Stimulated activated CD4-positive, alpha-beta T cell treated with anti-CD3 and anti-CD28 coated beads, Interleukin-15, amount 100 ng/mL, for 1 hour (primary cell): ENCODE data around the gene WASHC2C.
"Not testable (repeated sequence)": the region's sequence is repeated elsewhere in the genome, so short reads cannot be mapped to it uniquely, and the experiment has no call there.

Source experiments
- DNase-seq, 2 donors: peaks; one replicate each; pipeline ENCODE4 v3.0.0-alpha.2; 2020; ENCODE audit warnings: low read depth in 1 of 2, low spot score in 1 of 2

The WASHC2C gene

DNA sequence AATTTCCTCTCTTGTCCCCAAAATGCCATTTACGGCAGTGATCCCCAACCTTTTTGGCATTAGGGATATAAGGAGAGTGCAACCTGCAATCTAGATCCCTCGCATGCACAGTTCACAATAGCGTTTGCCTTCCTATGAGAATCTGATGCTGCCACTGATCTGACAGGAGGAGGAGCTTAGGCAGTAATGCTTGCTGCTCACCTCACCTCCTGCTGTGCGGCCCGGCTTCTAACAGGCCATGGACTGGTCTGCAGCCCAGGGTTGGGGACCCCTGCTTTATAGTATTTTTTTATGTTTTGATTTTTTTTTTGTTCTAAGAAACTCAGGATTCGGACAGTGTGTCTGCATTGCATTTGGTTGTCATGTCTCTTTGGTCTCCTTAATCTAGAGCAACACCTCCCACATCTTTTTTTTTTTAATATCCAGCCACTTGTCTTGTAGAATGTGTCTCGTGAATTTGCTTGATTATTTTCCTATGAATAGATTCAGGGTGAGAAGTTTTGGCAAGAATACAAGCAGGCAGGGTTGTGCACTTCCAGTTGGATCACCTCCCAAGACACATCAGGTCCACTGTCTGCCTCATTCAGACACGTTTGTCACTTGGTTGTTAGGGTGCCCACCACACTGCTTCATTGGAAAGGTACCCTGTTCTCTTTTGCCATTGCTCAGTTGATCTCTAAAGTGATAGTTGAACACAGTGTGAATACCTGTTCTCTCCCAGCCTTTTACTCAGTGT is 30.8 kb downstream of the WASHC2C start:
- not testable (repeated sequence) for DNase-seq

DNA sequence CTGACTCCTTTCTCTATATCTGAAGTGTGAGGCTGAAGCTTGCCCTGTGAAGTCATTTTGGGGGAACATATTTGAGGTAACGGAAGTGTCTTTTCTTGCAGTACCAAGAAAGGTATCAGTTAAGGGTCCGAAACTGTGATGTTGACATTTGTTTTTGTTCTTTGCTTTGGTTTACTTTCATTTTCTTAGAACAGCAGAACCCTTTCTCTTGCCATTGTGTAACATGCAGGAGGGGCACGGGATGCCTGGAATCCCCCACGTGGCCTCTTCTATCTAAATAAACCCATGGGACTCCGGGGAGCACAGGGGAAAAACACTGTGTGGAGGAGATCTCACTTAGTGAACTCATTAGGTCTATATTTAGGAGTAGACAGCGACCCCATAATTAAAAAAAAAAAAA is 34.6 kb downstream of the WASHC2C start:
- DNase-seq: not testable (repeated sequence)

DNA sequence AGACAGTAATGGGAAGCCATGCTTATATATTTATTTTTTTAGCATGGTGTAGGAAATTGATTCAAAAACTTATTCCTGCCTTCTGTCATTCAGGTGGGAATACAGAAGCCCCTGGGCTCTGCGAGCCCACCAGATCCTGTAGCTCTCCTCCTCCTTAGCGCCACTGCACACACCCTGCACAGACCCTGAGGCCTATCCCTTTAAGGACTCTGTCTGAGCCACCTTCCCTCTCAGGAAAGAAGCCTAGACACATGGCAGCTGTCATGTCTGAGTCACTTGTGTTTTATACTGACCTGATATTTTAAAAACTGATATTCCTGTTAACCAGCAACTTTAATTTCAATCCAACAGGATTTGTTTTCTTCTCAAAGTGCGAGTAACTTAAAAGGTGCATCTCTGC is 36.0 kb downstream of the WASHC2C start:
- DNase-seq: not testable (repeated sequence)

DNA sequence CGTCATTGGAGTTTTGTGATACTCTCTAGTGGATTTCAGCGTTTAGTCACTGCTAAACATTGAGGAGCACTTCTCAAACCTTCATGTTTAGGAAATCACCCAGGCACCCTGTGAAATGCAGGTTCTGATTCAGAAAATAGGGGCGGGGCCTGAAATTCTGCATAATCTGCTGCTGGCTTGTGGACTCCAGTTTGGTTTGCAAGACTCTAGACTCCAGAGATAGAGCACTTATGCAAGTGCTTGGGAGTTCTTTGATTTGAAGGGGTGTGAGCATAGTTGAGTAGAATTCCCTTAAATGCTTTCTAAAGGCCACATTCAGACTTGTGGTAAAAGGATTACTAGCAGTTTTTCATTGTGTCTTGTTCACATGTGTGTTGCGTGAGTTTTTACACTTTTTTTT is 41.3 kb downstream of the WASHC2C start:
- DNase-seq: not testable (repeated sequence)

DNA sequence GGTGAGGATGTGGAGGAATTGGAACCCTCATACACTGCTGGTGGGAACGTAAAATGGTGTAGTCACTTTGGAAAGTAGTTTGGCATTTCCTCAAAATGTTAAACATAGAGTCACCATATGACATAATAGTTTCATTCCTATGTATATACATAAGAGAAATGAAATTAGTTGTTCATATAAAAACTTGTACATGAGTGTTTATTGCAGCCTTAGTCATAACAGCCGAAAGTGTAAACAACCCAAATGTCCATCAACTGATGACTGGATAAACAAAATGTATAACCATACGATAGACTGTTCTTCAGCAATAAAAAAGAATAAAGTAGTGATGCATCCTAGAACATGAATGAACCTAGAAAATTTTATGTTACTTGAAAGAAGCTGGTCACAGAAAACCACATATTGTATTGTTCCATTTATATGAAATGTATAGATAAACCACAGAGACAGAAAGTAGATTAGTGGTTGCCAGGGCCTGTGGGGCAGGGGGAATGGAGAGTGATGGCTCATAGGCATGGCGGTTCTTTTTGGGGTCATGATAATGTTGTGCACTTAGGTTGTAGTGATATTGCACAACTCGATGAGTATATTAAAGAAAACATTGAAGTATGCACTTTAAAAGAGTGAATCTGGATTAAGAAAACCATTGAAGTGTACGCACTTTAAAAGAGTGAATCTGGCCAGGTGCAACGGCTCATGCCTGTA is 44.8 kb downstream of the WASHC2C start:
- not testable (repeated sequence) for DNase-seq

DNA sequence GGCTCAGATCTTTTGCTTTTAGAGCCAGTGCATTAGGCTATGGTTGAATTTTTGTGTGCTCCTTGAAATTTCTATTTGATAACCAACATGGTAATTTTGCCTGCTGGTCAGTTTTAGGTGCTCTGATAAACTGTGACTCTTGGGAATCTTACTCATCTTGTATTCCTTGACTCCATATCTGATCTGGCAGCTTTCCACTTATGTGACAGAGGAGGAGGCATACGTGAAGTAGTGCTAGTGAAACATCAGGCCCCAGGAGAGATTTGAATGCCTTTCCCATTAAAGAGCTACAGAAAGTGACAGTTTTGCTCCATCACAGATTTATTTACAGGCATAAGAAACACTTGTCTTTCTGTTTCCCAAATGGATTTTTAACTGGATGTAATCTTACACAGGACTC is 59.2 kb downstream of the WASHC2C start:
- not testable (repeated sequence) for DNase-seq

DNA sequence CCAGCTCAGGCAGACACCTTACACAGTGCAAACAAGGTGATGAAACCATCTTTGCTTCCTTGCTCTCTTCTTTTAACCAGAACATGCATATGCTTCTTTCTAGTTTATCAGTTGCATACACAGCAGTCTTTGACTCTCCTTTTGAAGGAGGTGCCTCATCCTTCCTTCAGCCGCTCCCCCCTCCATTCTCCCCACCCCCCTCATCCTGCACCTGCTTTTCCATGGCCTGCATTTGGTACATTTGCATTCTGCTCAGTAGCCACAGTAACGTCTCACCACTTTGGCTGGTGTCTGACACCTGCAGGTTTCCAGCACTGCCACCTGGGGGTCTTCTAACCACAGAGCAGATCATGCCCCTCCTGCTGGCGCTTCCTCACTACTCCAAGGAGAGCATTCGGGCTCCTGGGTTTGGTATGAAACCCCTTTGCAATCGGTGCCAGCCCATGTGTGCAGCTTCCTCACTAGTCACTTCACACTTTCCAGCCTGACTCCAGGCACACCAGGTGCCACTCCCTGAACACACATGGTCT is 60.2 kb downstream of the WASHC2C start:
- not testable (repeated sequence) for DNase-seq

DNA sequence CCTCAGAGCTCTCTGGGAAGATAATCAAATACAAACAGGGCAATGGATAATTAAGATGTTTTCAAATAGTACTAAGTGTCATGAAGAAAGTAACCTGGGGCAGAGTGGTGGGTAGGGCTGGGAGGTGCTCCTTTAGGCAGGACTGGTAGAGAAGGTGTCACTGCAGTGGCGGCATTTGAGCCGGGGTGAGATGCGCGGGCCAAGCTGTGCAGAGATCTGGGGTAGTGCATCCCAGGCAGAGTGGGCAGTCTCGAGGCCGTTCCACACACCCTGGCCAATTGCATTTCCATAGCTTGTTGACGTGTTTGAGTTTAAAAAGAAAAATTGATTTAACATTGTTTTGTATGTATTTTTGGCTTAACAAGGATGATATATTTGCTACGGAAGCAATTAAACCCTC is 62.9 kb downstream of the WASHC2C start:
- not testable (repeated sequence) for DNase-seq

DNA sequence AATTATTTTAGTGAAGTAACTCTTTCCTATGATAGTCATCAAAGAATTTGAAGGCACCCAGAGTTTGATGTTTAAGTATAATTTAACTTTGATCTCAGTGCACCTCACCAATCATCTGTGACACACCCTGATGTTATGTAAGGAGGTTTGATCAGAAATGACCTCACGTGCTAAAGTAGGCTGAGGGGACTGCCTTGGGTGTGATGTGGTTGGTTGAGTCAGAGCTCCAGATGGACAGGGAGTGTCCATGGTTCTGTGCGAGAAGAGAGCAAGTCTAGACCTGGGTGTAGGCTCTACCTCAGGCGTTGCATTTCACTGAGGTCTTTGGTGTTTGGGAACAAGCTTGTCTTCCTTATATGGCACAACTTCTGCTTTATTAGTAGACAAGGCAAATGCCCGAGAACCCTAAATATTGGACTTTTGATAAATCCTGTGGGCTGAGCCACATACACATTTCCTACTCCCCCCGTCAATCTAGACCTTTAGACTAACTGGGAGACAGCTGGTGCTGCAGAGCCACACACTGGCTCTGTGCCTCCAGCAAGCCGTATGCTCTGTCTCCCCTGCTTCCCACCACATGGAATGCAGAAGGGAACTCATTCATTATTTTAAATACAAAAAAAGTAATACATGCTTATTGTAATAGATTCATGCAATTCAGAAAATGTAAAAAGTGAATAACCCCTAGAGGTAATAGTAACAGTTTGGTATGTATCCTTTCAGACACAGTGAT is 63.8 kb downstream of the WASHC2C start:
- not testable (repeated sequence) for DNase-seq

DNA sequence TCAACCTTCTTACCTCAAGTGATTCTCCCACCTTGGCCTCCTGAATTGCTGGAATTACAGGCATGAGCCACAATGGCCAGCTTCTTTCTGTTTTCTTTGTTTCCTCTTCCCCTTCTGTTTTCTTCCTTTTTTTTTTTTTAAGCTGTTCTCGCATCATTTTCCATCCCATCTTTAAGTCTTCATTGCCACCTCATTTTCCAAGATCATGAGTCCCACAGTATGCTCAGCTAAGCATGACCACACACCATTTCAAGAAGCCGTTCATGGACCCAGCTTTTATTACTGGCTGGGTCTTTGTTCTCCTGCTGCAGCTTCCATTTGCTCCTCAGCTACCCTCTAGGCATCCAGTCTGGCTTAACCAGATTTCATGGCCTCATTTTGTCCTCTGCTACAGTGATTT is 67.7 kb downstream of the WASHC2C start:
- DNase-seq: not testable (repeated sequence)

DNA sequence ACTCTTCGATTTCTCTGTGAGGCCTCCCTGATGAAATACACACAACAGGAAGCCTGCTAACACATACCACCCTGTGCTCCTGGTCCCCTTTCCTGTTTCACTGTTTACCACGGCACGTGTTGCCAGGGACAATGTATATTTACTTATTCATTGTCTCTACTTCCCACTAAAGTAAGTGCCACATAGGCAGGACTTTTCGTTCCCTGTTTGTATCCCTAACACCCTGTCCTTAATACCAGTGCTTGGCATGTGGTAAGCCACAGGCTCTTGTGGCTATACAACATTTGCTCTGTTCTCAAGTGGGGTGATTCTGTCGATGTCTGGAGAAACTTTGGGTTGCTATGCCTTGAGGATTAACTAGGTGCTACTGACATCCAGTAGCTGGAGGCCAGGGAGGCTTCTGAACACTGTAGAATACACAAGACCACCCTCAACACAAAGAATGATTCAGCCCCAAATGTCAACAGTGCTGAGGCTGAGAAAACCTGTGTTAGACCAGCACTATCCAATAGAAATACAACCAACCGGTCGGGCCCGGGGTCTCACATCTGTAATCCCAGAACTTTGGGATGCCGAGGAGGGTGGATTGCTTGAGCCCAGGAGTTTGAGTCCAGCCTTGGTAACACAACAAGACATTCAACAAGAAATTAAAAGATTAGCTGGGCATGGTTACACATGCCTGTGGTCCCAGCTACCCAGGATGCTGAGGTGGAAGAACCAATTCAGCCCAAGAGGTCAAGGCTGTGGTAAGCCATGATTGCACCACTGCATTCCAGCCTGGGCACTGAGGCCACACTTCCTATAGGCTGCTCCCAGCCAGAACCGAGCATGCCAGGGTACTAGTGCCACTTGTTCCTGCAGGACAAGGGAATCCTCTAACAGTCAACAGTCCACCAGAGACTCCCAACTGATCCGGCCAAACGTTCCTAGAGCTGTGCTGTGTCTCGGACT is 76.3 kb downstream of the WASHC2C start:
- DNase-seq: not testable (repeated sequence)

DNA sequence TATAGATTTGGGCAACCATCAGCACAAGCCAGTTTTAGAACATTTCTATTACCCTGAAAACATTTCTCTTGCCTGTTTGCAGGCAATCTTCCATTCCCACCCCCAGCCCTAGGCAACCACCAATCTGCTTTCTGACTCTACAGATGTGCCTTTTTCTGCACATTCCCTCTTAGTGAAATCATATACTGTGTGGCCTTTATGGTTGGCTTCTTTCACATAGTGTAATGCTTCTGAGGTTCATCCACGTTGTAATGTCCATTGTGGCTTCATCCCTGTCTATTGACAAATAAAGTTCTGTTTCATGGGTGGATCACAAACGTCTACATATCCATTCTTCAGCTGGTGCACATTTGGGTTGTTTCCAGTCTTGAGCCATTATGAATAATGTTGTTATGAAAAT is 77.9 kb downstream of the WASHC2C start:
- DNase-seq: not testable (repeated sequence)

DNA sequence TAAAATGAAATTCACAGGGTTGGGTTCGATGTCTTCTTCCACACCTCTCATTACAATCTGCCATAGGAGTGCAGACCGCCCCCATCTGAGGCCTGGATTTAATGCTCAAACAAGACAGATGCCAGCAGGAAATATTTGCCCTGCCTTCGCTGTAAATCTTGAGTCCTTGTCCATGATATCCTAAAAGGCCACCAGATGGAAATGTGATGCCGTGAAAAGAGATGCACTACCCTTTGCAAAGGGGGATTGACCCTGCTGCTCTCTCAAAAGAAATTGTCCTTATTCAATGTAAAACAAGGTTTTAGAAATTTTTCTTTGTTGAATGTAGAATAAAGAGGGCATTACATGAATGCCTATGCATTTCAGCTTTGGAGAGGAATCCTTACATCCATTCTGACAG is 82.8 kb downstream of the WASHC2C start:
- no peak for DNase-seq

DNA sequence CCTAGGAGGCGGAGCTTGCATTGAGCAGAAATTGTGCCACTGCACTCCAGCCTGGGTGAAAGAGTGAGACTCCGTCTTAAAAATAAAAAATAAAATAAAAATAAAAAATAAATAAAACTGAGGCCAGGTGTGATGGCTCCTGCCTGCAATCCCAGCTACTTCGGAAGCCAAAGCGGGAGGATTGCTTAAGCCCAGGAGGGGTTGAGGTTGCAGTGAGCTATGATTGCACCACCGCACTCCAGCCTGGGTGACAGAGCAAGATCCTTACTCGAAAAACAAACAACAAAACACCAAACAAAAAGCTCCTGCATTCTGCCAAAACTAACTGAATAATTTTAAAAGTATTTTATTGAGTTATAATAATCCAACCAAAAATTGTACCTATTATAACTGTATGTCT is 84.0 kb downstream of the WASHC2C start:
- DNase-seq: no peak

DNA sequence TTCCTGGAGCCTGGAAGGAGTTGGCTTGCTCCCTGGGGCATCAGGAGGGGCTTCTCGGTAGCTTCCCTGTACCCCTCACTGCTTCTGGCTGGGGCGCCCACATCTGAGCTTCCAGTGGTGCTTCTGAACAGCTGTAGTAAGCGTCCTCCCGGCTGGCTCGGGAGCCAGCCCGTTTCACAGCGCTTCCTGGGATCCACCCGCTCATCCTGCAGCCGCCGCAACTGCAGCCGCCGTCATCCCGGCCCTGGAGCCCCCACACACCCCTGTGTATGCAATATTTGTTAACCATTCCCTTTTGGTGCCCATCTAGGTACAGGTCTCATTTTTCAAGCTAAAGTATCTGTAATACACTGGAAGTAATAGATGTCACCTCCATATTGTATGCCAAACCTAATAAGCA is 85.9 kb downstream of the WASHC2C start:
- DNase-seq: not testable (repeated sequence)

DNA sequence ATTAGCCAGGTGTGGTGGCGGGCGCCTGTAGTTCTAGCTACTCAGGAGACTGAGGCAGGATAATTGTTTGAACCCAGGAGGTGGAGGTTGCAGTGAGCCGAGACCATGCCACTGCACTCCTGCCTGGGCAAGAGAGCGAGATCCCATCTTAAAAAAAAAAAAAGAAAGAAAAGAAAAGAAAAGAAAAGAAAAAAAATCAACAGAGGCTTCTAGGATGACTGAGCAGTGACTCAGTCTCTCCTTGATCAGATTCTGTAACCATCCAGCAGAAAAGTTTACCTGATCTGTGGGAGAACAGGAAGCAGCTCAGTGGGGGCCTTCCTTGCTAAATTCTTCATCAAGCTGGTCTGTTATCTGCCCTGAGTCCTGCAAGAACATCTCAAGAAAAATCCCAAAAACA is 87.1 kb downstream of the WASHC2C start:
- not testable (repeated sequence) for DNase-seq

DNA sequence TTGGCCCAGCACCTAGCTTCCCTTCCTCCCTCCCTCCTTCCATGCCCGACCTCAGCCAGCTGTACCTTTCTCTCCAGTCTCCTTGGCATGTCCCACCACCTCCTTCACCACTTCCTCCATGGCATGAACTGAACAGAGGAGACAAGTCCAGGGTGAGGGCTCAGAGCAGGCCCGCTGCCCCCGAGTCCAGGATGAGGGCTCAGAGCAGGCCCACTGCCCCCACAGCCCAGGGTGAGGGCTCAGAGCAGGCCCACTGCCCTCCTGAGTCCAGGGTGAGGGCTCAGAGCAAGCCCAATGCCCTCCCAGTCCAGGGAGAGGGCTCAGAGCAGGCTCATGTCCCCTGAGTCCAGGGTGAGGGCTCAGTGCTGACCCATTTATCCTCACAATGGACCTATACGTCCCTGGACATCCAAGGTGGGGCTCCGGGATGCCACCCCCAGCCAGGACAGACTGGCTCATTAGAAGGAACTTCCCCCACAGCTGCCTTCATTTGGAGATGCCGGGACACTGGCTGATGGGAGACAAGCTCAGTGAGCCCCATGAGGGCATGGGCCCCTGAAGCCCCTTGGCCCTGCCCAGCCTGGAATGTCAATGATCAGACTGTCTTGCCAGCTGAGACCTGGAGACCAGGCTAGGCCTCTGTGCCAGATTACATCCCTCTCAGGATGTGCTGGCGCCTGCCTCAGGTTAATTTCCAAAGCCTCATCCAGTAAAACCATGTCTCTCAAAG is 90.2 kb downstream of the WASHC2C start:
- no peak for DNase-seq

DNA sequence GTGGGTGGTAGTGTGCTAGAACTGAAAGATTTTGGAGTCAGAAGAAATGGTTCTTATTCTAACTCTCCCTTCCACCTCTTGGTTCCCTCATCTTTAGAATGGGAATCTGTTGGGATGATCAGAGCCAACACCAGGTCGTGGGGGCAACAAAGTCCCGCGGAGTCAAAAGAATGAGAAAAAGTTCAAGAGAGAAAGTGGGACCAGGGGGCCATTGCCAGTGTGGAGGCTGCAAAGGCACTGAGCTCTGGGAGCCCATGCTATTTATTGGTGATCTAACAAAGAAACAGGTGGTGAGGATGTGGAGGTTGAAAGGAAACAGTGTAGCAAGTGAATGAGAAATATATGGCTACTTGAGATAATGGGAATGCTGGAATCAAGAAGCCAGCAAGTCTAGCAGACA is 90.8 kb downstream of the WASHC2C start:
- no peak for DNase-seq

DNA sequence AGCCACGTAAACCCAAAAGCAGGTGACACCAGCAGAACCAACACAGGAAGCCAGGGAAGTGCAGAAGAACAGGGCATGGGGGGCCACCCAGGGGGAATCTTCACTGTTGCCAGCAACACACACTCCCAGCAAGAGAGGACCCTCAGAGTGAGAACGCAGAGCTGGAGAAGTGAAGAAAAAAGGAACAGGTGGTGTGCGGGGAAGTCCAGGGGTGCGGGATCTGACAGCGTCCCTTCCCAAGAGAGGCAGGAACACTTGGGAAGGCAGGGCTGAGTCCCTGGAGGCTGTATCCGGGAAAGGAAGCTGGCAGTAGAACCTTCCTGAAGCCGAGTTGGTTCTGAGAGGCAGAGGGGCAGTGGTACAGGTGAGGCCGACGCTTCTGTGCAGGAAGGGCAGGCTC is 92.5 kb downstream of the WASHC2C start:
- no peak for DNase-seq
